ENCODE measurements around the gene PRKCH. TPM values are rescaled to one million over a fixed set of nuclear protein-coding genes. Genes with fewer than 3 reads are reported as not detected.

Gene PRKCH
- total and polyA plus RNA-seq, 2 of the 13 experiments (the other 11 are each of a cell fraction or from before 2014, with no cell fraction given) = 0.48 to 1.3 TPM

DNA sequence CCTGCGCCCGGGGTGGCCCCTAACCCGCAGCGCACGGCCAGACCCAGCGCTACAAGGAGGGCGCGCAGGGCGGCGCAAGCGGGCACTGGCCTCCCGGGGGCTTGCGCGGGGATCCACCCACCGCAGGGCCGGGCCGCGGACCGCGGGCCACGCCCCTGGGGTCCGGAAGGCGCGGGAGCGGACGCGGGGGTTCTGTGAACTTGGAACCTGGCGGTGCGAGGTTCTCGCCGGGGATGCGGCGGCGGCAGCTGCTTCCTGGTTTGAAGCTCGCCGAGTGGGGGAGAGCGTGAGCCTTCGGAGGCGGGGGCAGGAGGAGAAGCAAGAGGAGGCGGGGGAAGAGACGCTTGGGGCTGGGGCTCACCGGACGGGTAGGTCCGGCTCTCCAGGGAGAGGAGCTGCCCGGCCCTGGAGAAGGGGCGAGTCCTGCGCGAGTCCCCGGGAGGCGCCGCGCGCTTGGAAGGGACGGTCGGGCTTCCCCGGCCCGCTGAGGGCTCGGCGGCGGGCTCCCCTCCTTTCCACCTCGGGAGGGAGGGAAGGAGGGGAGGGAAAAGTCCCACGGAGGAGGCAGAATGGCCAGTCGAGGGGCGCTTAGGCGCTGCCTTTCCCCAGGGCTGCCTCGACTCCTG lies at the start of gene PRKCH (continued):
- TF ChIP-seq ZEB1 (IDR thresholded peaks at IDR 0.05; ENCODE audit: insufficient replicate concordance, low read depth) (no peak), PHF8 (CRISPR knock-in tag; IDR thresholded peaks at IDR 0.05) (peak; percentile 8; the same call in 1 of the 2 replicates), HNF4A (CRISPR knock-in tag; IDR thresholded peaks at IDR 0.05) (peak; percentile 30; the same call in 1 of the 2 replicates), KLF12 (CRISPR knock-in tag; IDR thresholded peaks at IDR 0.05; ENCODE audit: borderline replicate concordance) (0 out of 2 replicates have a peak, but pooled peaks have one; percentile 47), ELF1 (CRISPR knock-in tag; IDR thresholded peaks at IDR 0.05) (peak; percentile 68), ISL2 (CRISPR knock-in tag; IDR thresholded peaks at IDR 0.05) (no peak), ZNF547 (CRISPR knock-in tag; IDR thresholded peaks at IDR 0.05) (0 out of 2 replicates have a peak, but pooled peaks have one; percentile 60), FOXJ3 (CRISPR knock-in tag; IDR thresholded peaks at IDR 0.05; ENCODE audit: borderline replicate concordance) (no peak), BORCS8-MEF2B (CRISPR knock-in tag; IDR thresholded peaks at IDR 0.05) (0 out of 2 replicates have a peak, but pooled peaks have one; percentile 30), ZFX (CRISPR knock-in tag; IDR thresholded peaks at IDR 0.05; ENCODE audit: low read depth) (0 out of 2 replicates have a peak, but pooled peaks have one; percentile 44), PHF21A (CRISPR knock-in tag; IDR thresholded peaks at IDR 0.05) (peak; percentile 28; the same call in 1 of the 2 replicates), XRCC5 (optimal IDR thresholded peaks at IDR 0.05; ENCODE audit: low read length) (peak; percentile 57), ZNF251 (CRISPR knock-in tag; IDR thresholded peaks at IDR 0.05) (no peak), TARDBP (CRISPR knock-in tag; IDR thresholded peaks at IDR 0.05) (0 out of 2 replicates have a peak, but pooled peaks have one; percentile 49), ZNF777 (CRISPR knock-in tag; IDR thresholded peaks at IDR 0.05) (peak; percentile 89)
- TF ChIP-seq, protein P1, sequence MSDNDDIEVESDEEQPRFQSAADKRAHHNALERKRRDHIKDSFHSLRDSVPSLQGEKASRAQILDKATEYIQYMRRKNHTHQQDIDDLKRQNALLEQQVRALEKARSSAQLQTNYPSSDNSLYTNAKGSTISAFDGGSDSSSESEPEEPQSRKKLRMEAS (IDR thresholded peaks at IDR 0.05) = peak; percentile 50; the same call in 1 of the 2 replicates
- TF ChIP-seq, protein P2, sequence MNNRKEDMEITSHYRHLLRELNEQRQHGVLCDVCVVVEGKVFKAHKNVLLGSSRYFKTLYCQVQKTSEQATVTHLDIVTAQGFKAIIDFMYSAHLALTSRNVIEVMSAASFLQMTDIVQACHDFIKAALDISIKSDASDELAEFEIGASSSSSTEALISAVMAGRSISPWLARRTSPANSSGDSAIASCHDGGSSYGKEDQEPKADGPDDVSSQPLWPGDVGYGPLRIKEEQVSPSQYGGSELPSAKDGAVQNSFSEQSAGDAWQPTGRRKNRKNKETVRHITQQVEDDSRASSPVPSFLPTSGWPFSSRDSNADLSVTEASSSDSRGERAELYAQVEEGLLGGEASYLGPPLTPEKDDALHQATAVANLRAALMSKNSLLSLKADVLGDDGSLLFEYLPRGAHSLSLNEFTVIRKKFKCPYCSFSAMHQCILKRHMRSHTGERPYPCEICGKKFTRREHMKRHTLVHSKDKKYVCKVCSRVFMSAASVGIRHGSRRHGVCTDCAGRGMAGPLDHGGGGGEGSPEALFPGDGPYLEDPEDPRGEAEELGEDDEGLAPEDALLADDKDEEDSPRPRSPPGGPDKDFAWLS (CRISPR knock-in tag; IDR thresholded peaks at IDR 0.05; ENCODE audit: borderline replicate concordance) = 0 out of 2 replicates have a peak, but pooled peaks have one; percentile 44
- TF ChIP-seq, protein P3, sequence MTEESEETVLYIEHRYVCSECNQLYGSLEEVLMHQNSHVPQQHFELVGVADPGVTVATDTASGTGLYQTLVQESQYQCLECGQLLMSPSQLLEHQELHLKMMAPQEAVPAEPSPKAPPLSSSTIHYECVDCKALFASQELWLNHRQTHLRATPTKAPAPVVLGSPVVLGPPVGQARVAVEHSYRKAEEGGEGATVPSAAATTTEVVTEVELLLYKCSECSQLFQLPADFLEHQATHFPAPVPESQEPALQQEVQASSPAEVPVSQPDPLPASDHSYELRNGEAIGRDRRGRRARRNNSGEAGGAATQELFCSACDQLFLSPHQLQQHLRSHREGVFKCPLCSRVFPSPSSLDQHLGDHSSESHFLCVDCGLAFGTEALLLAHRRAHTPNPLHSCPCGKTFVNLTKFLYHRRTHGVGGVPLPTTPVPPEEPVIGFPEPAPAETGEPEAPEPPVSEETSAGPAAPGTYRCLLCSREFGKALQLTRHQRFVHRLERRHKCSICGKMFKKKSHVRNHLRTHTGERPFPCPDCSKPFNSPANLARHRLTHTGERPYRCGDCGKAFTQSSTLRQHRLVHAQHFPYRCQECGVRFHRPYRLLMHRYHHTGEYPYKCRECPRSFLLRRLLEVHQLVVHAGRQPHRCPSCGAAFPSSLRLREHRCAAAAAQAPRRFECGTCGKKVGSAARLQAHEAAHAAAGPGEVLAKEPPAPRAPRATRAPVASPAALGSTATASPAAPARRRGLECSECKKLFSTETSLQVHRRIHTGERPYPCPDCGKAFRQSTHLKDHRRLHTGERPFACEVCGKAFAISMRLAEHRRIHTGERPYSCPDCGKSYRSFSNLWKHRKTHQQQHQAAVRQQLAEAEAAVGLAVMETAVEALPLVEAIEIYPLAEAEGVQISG (CRISPR knock-in tag; IDR thresholded peaks at IDR 0.05) = 0 out of 2 replicates have a peak, but pooled peaks have one; percentile 40
